SK-N-SH (cell line): ENCODE measurements around the gene CDK6.

ENCODE experiments used
- CHD2 ChIP-seq: fragments of 150-350 bp; IDR thresholded peaks from 2 replicates; pipeline ENCODE4 v1.6.1; 2018; ENCODE audit warnings: low read length; ENCODE audit not compliant: partially characterized antibody
- EP300 ChIP-seq, 2 experiments: IDR thresholded peaks; 2 replicates each; pipeline versions ENCODE4 v1.4.0 to v1.6.1; 2012; ENCODE audit warnings: borderline replicate concordance in 1 of 2, low read depth in 1 of 2, low read length in 1 of 2
- EZH2phosphoT487 ChIP-seq: fragments of 200-600 bp; sonication (generic); IDR thresholded peaks from 2 replicates; pipeline ENCODE4 v1.6.1; 2017; ENCODE audit warnings: low read depth, mixed run types, mild to moderate bottlenecking, antibody characterized with exemption, moderate library complexity, borderline replicate concordance
- POLR2AphosphoS5 ChIP-seq: IDR thresholded peaks from 2 replicates; pipeline ENCODE4 v1.6.1; 2012; ENCODE audit warnings: low read depth, low read length
- SIN3A ChIP-seq: IDR thresholded peaks from 2 replicates; pipeline ENCODE4 v1.6.1; 2012; ENCODE audit warnings: low read depth, mild to moderate bottlenecking, low read length, moderate library complexity, borderline replicate concordance
- TF ChIP-seq, protein P1 (sequence below): fragments of 200-600 bp; sonication (generic); IDR thresholded peaks from 2 replicates; pipeline ENCODE4 v1.6.1; 2017; ENCODE audit warnings: antibody characterized with exemption, mild to moderate bottlenecking, moderate library complexity
- TF ChIP-seq, protein P2 (sequence below): fragments of 150-350 bp; IDR thresholded peaks from 2 replicates; pipeline ENCODE4 v1.6.1; 2016; ENCODE audit warnings: mild to moderate bottlenecking, low read depth, low read length
- TF ChIP-seq, protein P3 (sequence below): IDR thresholded peaks from 2 replicates; pipeline ENCODE4; 2012
- TF ChIP-seq, protein P4 (sequence below): IDR thresholded peaks from 2 replicates; pipeline ENCODE4 v1.4.0; 2012; ENCODE audit warnings: low read depth, borderline replicate concordance
- TF ChIP-seq, protein P5 (sequence below): fragments of 150-350 bp; IDR thresholded peaks from 2 replicates; pipeline ENCODE4 v1.6.1; 2017; ENCODE audit warnings: antibody characterized with exemption, low read length, low read depth, borderline replicate concordance

DNA sequence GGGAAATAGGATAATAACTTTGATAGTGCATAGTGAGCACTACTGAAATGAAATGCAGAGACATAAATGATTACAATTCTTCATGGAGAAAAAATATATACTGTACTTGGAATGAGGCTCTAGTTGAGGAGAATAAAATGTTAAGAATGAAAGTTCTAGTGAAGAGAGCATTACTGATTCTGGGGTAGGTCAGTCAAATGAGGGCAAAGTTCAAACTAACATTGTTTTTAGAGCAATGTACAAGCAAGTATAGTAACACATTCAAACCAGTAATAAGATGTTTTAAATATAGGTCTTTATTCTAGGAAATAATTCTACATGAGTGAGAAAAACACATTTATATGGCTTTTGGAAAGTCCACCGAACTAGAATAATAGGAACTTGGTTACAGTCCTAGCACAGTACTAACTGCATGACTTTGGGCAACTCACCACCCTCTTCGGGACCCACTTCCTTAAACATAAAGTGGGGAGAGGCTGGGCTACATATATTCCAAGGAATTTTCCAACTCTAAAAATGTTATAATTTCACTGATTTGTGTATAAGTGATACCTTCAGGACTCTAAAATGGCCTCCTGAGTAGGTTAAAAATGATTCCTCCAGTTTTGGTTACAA lies 86.4 kb downstream of the CDK6 start:
- TF ChIP-seq EZH2phosphoT487 = no peak
- TF ChIP-seq, protein P1, sequence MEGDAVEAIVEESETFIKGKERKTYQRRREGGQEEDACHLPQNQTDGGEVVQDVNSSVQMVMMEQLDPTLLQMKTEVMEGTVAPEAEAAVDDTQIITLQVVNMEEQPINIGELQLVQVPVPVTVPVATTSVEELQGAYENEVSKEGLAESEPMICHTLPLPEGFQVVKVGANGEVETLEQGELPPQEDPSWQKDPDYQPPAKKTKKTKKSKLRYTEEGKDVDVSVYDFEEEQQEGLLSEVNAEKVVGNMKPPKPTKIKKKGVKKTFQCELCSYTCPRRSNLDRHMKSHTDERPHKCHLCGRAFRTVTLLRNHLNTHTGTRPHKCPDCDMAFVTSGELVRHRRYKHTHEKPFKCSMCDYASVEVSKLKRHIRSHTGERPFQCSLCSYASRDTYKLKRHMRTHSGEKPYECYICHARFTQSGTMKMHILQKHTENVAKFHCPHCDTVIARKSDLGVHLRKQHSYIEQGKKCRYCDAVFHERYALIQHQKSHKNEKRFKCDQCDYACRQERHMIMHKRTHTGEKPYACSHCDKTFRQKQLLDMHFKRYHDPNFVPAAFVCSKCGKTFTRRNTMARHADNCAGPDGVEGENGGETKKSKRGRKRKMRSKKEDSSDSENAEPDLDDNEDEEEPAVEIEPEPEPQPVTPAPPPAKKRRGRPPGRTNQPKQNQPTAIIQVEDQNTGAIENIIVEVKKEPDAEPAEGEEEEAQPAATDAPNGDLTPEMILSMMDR = no peak
- TF ChIP-seq, protein P2, sequence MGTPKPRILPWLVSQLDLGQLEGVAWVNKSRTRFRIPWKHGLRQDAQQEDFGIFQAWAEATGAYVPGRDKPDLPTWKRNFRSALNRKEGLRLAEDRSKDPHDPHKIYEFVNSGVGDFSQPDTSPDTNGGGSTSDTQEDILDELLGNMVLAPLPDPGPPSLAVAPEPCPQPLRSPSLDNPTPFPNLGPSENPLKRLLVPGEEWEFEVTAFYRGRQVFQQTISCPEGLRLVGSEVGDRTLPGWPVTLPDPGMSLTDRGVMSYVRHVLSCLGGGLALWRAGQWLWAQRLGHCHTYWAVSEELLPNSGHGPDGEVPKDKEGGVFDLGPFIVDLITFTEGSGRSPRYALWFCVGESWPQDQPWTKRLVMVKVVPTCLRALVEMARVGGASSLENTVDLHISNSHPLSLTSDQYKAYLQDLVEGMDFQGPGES = no peak
- TF ChIP-seq, protein P3, sequence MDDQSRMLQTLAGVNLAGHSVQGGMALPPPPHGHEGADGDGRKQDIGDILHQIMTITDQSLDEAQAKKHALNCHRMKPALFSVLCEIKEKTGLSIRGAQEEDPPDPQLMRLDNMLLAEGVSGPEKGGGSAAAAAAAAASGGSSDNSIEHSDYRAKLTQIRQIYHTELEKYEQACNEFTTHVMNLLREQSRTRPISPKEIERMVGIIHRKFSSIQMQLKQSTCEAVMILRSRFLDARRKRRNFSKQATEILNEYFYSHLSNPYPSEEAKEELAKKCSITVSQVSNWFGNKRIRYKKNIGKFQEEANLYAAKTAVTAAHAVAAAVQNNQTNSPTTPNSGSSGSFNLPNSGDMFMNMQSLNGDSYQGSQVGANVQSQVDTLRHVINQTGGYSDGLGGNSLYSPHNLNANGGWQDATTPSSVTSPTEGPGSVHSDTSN = no peak
- no peak for TF ChIP-seq EP300 (IDR thresholded peaks at IDR 0.05; ENCODE audit: borderline replicate concordance in 1 of 2, low read depth in 1 of 2, low read length in 1 of 2)
- TF ChIP-seq, protein P4, sequence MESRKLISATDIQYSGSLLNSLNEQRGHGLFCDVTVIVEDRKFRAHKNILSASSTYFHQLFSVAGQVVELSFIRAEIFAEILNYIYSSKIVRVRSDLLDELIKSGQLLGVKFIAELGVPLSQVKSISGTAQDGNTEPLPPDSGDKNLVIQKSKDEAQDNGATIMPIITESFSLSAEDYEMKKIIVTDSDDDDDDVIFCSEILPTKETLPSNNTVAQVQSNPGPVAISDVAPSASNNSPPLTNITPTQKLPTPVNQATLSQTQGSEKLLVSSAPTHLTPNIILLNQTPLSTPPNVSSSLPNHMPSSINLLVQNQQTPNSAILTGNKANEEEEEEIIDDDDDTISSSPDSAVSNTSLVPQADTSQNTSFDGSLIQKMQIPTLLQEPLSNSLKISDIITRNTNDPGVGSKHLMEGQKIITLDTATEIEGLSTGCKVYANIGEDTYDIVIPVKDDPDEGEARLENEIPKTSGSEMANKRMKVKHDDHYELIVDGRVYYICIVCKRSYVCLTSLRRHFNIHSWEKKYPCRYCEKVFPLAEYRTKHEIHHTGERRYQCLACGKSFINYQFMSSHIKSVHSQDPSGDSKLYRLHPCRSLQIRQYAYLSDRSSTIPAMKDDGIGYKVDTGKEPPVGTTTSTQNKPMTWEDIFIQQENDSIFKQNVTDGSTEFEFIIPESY = no peak
- TF ChIP-seq, protein P5, sequence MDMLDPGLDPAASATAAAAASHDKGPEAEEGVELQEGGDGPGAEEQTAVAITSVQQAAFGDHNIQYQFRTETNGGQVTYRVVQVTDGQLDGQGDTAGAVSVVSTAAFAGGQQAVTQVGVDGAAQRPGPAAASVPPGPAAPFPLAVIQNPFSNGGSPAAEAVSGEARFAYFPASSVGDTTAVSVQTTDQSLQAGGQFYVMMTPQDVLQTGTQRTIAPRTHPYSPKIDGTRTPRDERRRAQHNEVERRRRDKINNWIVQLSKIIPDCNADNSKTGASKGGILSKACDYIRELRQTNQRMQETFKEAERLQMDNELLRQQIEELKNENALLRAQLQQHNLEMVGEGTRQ = no peak
- no peak for TF ChIP-seq SIN3A
- TF ChIP-seq CHD2 = no peak
- TF ChIP-seq POLR2AphosphoS5 = no peak
